Mesendoderm (in vitro differentiated cells): Measurements from ENCODE around the gene TTLL1.
"Not testable (repeated sequence)": the region's sequence is repeated elsewhere in the genome, so short reads cannot be mapped to it uniquely, and the experiment has no call there.

Source experiments
- DNase-seq: peaks from one replicate; pipeline ENCODE4 v3.0.0; 2013
- H2AK5ac ChIP-seq: 2 replicates; pipeline ENCODE4 v1.6.1; 2013; ENCODE audit warnings: low read length, inconsistent platforms
- H2BK120ac ChIP-seq: 2 replicates; pipeline ENCODE4 v1.6.1; 2013; ENCODE audit warnings: low read depth, mild to moderate bottlenecking, low read length, moderate library complexity, mixed read lengths
- H2BK15ac ChIP-seq: replicated peaks from 2 replicates; pipeline ENCODE4 v1.6.1; 2013; ENCODE audit warnings: low read depth, mild to moderate bottlenecking, moderate library complexity
- H2BK5ac ChIP-seq: 2 replicates; pipeline ENCODE4 v1.6.1; 2013; ENCODE audit warnings: low read length, inconsistent platforms
- H3K18ac ChIP-seq: 2 replicates; pipeline ENCODE4 v1.6.1; 2013; ENCODE audit warnings: mild to moderate bottlenecking, low read length, mixed read lengths
- H3K23ac ChIP-seq: one replicate; pipeline ENCODE4 v1.6.1; 2013; ENCODE audit warnings: low read length
- H3K27ac ChIP-seq: 2 replicates; pipeline ENCODE4 v1.5.1; 2013; ENCODE audit warnings: low read depth, mild to moderate bottlenecking, inconsistent platforms, low read length, moderate library complexity
- H3K27me3 ChIP-seq: 2 replicates; pipeline ENCODE4 v1.6.1; 2013; ENCODE audit warnings: low read length, control low read depth, mild to moderate bottlenecking, inconsistent platforms; ENCODE audit not compliant: insufficient read depth, poor library complexity
- H3K36me3 ChIP-seq: 2 replicates; pipeline ENCODE4 v1.6.1; 2013; ENCODE audit warnings: low read length, inconsistent platforms; ENCODE audit not compliant: control insufficient read depth, insufficient read depth
- H3K4ac ChIP-seq: one replicate; pipeline ENCODE4 v1.6.1; 2013; ENCODE audit warnings: low read depth, mild to moderate bottlenecking, low read length, moderate library complexity
- H3K4me1 ChIP-seq: 2 replicates; pipeline ENCODE4 v1.6.1; 2013; ENCODE audit warnings: low read depth, low read length, inconsistent platforms; ENCODE audit not compliant: control insufficient read depth
- H3K4me2 ChIP-seq: 2 replicates; pipeline ENCODE4 v1.6.1; 2013; ENCODE audit warnings: low read length
- H3K4me3 ChIP-seq: 2 replicates; pipeline ENCODE4 v1.5.1; 2013; ENCODE audit warnings: mild to moderate bottlenecking, low read length
- H3K56ac ChIP-seq: one replicate; pipeline ENCODE4 v1.6.1; 2013; ENCODE audit warnings: low read length
- H3K79me1 ChIP-seq: 2 replicates; pipeline ENCODE4 v1.6.1; 2013; ENCODE audit warnings: low read length, inconsistent platforms
- H3K79me2 ChIP-seq: 2 replicates; pipeline ENCODE4 v1.6.1; 2013; ENCODE audit warnings: mild to moderate bottlenecking, low read length; ENCODE audit not compliant: control insufficient read depth, insufficient read depth
- H3K9ac ChIP-seq: 2 replicates; pipeline ENCODE4 v1.6.1; 2013; ENCODE audit warnings: low read length, inconsistent platforms
- H4K5ac ChIP-seq: one replicate; pipeline ENCODE4 v1.6.1; 2013; ENCODE audit warnings: low read length
- H4K8ac ChIP-seq: one replicate; pipeline ENCODE4 v1.6.1; 2013; ENCODE audit warnings: low read depth, mild to moderate bottlenecking, control low read depth, low read length, moderate library complexity
- WGBS: extraction: QIAGEN DNeasy Blood & Tissue Kit; methylation state at CpG from one replicate; pipeline ENCODE4 v1.1.7; 2013; ENCODE audit warnings: low lambda C conversion rate, missing lambda C conversion rate; ENCODE audit not compliant: insufficient coverage; ENCODE audit errors: extremely low coverage; 5-methylcytosine and 5-hydroxymethylcytosine counted together

TTLL1 gene

DNA sequence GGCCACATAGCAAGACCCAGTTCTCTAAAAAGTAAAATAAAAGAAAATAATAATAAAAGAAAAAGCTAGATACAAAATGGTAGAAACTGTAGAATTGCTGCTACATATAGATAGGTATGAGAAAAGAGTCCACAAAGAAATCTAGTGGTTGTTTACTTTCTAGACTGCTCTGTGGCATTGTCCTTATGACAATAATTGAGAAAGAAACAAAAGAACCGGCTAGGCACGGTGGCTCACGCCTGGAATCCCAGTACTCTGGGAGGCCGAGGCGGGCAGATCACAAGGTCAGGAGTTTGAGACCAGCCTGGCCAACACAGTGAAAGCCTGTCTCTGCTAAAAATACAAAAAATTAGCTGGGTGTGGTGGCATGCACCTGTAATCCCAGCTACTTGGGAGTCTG lies 73.0 kb downstream of the TTLL1 start:
- not testable (repeated sequence) for H3K79me1 ChIP-seq, H4K5ac ChIP-seq, H3K4me2 ChIP-seq, H3K9ac ChIP-seq, H2BK120ac ChIP-seq, H3K4me1 ChIP-seq, H2AK5ac ChIP-seq, H3K18ac ChIP-seq, H4K8ac ChIP-seq, H3K56ac ChIP-seq, H2BK5ac ChIP-seq, H3K27ac ChIP-seq, H3K36me3 ChIP-seq, H3K23ac ChIP-seq, H3K4ac ChIP-seq, H2BK15ac ChIP-seq, H3K27me3 ChIP-seq, H3K4me3 ChIP-seq, DNase-seq
- peaks cover 29% of the 10 kb centered on the region for H3K79me2 ChIP-seq
- no CpG with 5 or more reads among the region's 5 CpGs for WGBS

GRCh38 chr22:43015677-43016042 lies 73.5 kb downstream of the TTLL1 start:
- H3K36me3 ChIP-seq: no peaks in the 10 kb centered on the region
- no peaks in the 10 kb centered on the region for H3K27me3 ChIP-seq
- no peak overlapping the region for H2BK120ac ChIP-seq
- no peak overlapping the region for H3K27ac ChIP-seq
- no peak for DNase-seq
- H3K4me3 ChIP-seq: peak overlapping the region; percentile 14
- H3K9ac ChIP-seq: peak overlapping the region; percentile 57
- no peak overlapping the region for H2AK5ac ChIP-seq
- peaks cover 9% of the 10 kb centered on the region for H3K79me1 ChIP-seq
- H3K23ac ChIP-seq: no peak overlapping the region
- peak overlapping the region; percentile 63 for H3K56ac ChIP-seq
- no peak overlapping the region for H4K5ac ChIP-seq
- H2BK5ac ChIP-seq: no peak overlapping the region
- H3K18ac ChIP-seq: no peak overlapping the region
- H3K4me2 ChIP-seq: peak overlapping the region; percentile 34
- H3K4me1 ChIP-seq: peaks cover 5% of the 10 kb centered on the region
- H3K4ac ChIP-seq: no peak overlapping the region
- H2BK15ac ChIP-seq: no peak overlapping the region
- no CpG with 5 or more reads among the region's 5 CpGs for WGBS
- no peak overlapping the region for H4K8ac ChIP-seq
- peaks cover 34% of the 10 kb centered on the region for H3K79me2 ChIP-seq

- Histone ChIP-seq H2BK15ac (no peak within 1 kb of the TSS), H3K4ac (peak within 1 kb of the TSS; percentile 28), H3K4me3 (peak within 1 kb of the TSS; percentile 81), H3K18ac (peak within 1 kb of the TSS; percentile 77), H3K79me1 (peaks cover 9% of the 10 kb centered on the region), H3K9ac (peak within 1 kb of the TSS; percentile 86), H3K56ac (peak within 1 kb of the TSS; percentile 96), H2BK120ac (no peak within 1 kb of the TSS), H3K79me2 (peaks cover 38% of the 10 kb centered on the region), H3K4me2 (peak within 1 kb of the TSS; percentile 95), H3K27me3 (no peaks in the 10 kb centered on the region), H2AK5ac (no peak within 1 kb of the TSS), H4K5ac (no peak within 1 kb of the TSS), H3K27ac (peak within 1 kb of the TSS; percentile 79), H3K23ac (peak within 1 kb of the TSS; percentile 48), H4K8ac (no peak within 1 kb of the TSS), H2BK5ac (no peak within 1 kb of the TSS), H3K4me1 (peaks cover 5% of the 10 kb centered on the region), H3K36me3 (no peaks in the 10 kb centered on the region)
- peak; percentile 99 for DNase-seq
- WGBS: no CpG with 5 or more reads among the region's 85 CpGs
Observed at GRCh38 chr22:43014869-43015676, 74.1 kb downstream of the TTLL1 start, which contains the start of gene PACSIN2. Gene PACSIN2, minus strand, starts transcription at chr22:43015149. Its CDS starts 103,069 bp downstream, at chr22:42912080.

DNA sequence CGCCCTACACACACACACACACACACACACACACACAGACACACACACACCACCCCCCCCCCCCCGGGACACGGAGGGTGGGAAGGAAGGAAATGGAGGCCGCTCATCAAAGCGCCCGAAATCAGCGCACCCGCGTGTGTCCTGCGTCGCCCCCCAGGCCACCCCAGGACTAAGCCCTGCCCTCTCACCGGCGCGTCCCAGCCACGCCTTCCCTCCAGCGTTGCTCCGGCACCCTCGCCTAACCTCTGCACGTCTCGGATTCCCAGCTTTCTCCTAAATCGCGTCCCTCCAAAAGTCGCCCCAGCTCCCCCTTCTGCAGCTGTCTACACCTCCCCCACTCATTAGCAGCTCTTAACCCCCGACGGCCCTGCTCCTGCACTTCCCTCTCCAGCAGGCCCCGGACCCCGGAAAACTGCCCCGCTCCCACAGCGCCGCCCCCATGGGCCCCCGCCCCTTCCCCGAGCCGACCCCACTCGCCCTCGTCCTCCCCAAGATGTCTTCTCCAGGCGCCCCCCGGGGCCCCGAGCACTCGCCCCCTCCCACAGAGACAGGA lies 74.8 kb downstream of the TTLL1 start:
- no peak overlapping the region for H4K8ac ChIP-seq
- no peak overlapping the region for H4K5ac ChIP-seq
- H3K4me1 ChIP-seq: peaks cover 5% of the 10 kb centered on the region
- peaks cover 10% of the 10 kb centered on the region for H3K79me1 ChIP-seq
- peak overlapping the region; percentile 86 for H3K9ac ChIP-seq
- no peak overlapping the region for H2AK5ac ChIP-seq
- H3K79me2 ChIP-seq: peaks cover 43% of the 10 kb centered on the region
- H3K23ac ChIP-seq: peak overlapping the region; percentile 48
- no peak overlapping the region for H2BK120ac ChIP-seq
- no peaks in the 10 kb centered on the region for H3K36me3 ChIP-seq
- peak overlapping the region; percentile 77 for H3K18ac ChIP-seq
- H3K27me3 ChIP-seq: no peaks in the 10 kb centered on the region
- H2BK5ac ChIP-seq: no peak overlapping the region
- peak overlapping the region; percentile 28 for H3K4ac ChIP-seq
- peak overlapping the region; percentile 95 for H3K4me2 ChIP-seq
- H3K56ac ChIP-seq: peak overlapping the region; percentile 96
- no peak overlapping the region for H2BK15ac ChIP-seq
- H3K4me3 ChIP-seq: peak overlapping the region; percentile 81
- WGBS: no CpG with 5 or more reads among the region's 39 CpGs
- peak overlapping the region; percentile 79 for H3K27ac ChIP-seq
- DNase-seq: peak; percentile 65

DNA sequence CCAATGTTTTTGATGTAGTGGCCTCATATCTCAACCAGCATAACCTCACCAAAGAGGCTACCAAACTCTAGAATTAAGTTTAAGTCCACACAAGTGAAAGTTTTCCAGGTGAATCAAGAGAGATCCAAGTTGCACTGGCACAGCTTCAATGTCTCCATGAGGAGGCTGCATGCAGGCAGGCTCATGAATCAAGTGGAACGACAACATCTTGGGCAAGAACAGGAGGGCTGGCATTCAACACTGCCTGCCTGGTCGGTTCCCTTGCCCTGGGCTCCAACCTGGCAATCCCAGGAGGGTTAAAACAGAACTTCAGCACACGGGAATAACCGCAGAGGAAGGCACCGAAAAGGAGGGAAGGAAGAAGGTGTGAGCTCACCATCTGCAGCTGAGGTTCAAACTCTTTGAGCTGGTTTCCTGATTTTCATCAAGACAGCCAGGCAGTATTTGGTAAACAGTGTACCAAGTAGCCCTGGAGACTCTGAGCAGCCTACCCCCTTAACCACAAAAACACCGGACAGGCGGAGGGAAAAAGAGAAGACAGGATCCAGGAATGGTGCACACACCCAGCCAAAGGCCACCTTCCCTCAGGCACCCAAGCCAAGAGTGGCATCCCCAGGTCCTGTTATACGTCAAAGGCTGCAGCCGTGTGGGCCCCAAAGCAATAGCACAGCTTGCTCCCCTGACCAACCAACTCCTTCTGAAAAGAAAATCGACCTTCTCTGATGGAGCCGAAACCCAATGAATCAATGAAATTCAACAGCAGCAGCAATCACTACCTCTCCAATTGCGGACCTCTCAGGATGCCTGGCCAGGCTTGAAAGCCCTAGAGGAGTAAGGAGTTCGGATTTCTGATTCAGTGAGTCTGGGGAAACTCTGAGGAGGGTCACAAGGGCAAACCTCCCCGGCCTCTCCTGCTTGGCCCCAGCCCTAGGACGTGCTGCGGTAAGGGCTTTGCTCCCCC lies 75.6 kb downstream of the TTLL1 start:
- Histone ChIP-seq H3K56ac (peak overlapping the region; percentile 96), H2BK15ac (no peak overlapping the region), H3K4me1 (peaks cover 5% of the 10 kb centered on the region), H3K36me3 (no peaks in the 10 kb centered on the region), H3K4ac (no peak overlapping the region), H4K5ac (no peak overlapping the region), H3K4me3 (peak overlapping the region; percentile 81), H3K9ac (peak overlapping the region; percentile 86), H2BK5ac (no peak overlapping the region), H3K79me2 (peaks cover 50% of the 10 kb centered on the region), H2BK120ac (no peak overlapping the region), H2AK5ac (no peak overlapping the region), H3K23ac (no peak overlapping the region), H3K79me1 (peaks cover 11% of the 10 kb centered on the region), H3K18ac (no peak overlapping the region), H3K4me2 (peak overlapping the region; percentile 95), H3K27ac (no peak overlapping the region), H4K8ac (no peak overlapping the region), H3K27me3 (no peaks in the 10 kb centered on the region)
- DNase-seq: peak; percentile 54
- no CpG with 5 or more reads among the region's 16 CpGs for WGBS
